Measurements from ENCODE around the gene PATJ. TPM values are rescaled to one million over a fixed set of nuclear protein-coding genes. Genes with fewer than 3 reads are reported as not detected.
"Not testable (repeated sequence)": the region's sequence is repeated elsewhere in the genome, so short reads cannot be mapped to it uniquely, and the experiment has no call there.

PATJ gene
- polyA plus RNA-seq, 1 donor (not counting 4 experiments of a cell fraction or from before 2014, with no cell fraction given): 28.1 TPM

DNA sequence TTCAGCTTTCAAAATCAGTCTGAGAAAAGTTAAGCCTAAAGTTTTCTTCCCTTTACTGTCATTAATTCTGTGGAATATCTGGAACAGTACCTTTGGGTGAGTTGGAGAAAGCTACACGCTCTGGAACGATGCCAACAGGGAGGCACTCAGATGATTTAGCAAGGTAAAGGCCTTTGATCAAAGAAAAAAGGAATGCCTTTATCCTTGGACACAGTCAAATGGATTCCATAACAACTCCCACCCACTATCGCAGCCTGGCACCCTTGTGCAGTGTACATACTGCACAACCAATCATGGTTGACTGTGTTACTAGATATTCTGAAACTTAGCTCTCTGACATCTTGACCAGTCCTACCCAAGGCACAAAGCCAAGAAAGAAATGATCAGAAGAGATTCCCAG is 218.7 kb downstream of the PATJ start:
- Histone ChIP-seq H3K27me3 (ENCODE audit: control insufficient read depth, extremely low read depth, insufficient read depth, low read length) (no peaks in the 10 kb centered on the region), H2AFZ (ENCODE audit: control insufficient read depth, low read length) (no peak overlapping the region), H3K27ac (ENCODE audit: control insufficient read depth, insufficient read depth, low read length) (no peak overlapping the region), H3K9me1 (ENCODE audit: control insufficient read depth, extremely low read depth, insufficient read depth, low read length) (no peaks in the 10 kb centered on the region), H3K4me3 (ENCODE audit: control insufficient read depth in 2 of 3, extremely low read depth in 1 of 3, insufficient read depth in 2 of 3, low read depth in 1 of 3, low read length in 3 of 3) (no peak overlapping the region), H3K4me2 (ENCODE audit: control insufficient read depth, extremely low read depth, insufficient read depth, low read depth, low read length) (no peak overlapping the region), H3K9me3 (ENCODE audit: control insufficient read depth, low read depth, low read length) (no peaks in the 10 kb centered on the region), H3K79me2 (ENCODE audit: control insufficient read depth, insufficient read depth, low read length) (no peaks in the 10 kb centered on the region), H3K9ac (ENCODE audit: control insufficient read depth, extremely low read depth, insufficient read depth, low read length) (no peak overlapping the region), H3K4me1 (ENCODE audit: control insufficient read depth, extremely low read depth, insufficient read depth, low read length) (no peaks in the 10 kb centered on the region), H4K20me1 (ENCODE audit: control insufficient read depth, extremely low read depth, insufficient read depth, low read length) (no peaks in the 10 kb centered on the region), H3K36me3 (ENCODE audit: control insufficient read depth in 2 of 2, extremely low read depth in 1 of 2, insufficient read depth in 2 of 2, low read length in 2 of 2) (no peaks in the 10 kb centered on the region)
- FAIRE-seq (no peak), DNase-seq (ENCODE audit: low read depth, low spot score) (no peak)
- dilution Hi-C loops (cut with MboI; ENCODE audit: extremely low pct_ligation_motif_present, low sequenced_read_pairs): no loop called here
- no peak for TF ChIP-seq CTCF (optimal IDR thresholded peaks at IDR 0.05 in 1 of 3, IDR thresholded peaks at IDR 0.05 in 1 of 3, conservative IDR thresholded peaks at IDR 0.05 in 1 of 3; ENCODE audit: extremely low read depth in 1 of 3, insufficient read depth in 2 of 3, low read length in 3 of 3)
- TF ChIP-seq EZH2 (IDR thresholded peaks at IDR 0.05; ENCODE audit: low read length): no peak

DNA sequence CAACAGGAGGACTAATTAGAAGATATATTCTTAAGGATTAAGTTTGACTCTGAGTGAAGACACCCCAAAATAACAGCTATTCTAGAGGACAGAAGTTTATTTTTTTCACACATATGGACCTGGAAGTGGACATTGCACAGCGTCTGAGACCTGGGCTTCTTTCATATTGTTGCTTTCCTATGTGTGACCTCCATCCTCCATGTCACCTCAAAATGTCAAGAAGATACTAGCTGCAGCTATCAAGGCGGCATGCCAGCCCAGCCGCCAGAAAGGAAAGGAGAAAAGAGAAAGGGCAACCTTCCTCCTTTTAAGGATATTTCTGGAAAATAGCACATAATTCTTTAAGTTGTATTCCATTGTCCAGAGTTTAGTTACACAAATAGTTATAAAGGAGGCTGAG is 220.4 kb downstream of the PATJ start:
- dilution Hi-C loops (cut with MboI; ENCODE audit: extremely low pct_ligation_motif_present, low sequenced_read_pairs): no loop called here
- TF ChIP-seq CTCF (optimal IDR thresholded peaks at IDR 0.05 in 1 of 3, IDR thresholded peaks at IDR 0.05 in 1 of 3, conservative IDR thresholded peaks at IDR 0.05 in 1 of 3; ENCODE audit: extremely low read depth in 1 of 3, insufficient read depth in 2 of 3, low read length in 3 of 3): no peak
- TF ChIP-seq EZH2 (IDR thresholded peaks at IDR 0.05; ENCODE audit: low read length): no peak
- no peaks in the 10 kb centered on the region for H3K27me3 ChIP-seq (ENCODE audit: control insufficient read depth, extremely low read depth, insufficient read depth, low read length)
- H3K4me2 ChIP-seq (ENCODE audit: control insufficient read depth, extremely low read depth, insufficient read depth, low read depth, low read length): no peak overlapping the region
- peaks cover 7% of the 10 kb centered on the region for H3K4me1 ChIP-seq (ENCODE audit: control insufficient read depth, extremely low read depth, insufficient read depth, low read length)
- H3K9me3 ChIP-seq (ENCODE audit: control insufficient read depth, low read depth, low read length): no peaks in the 10 kb centered on the region
- H3K36me3 ChIP-seq (ENCODE audit: control insufficient read depth in 2 of 2, extremely low read depth in 1 of 2, insufficient read depth in 2 of 2, low read length in 2 of 2): no peaks in the 10 kb centered on the region
- FAIRE-seq: no peak
- H3K27ac ChIP-seq (ENCODE audit: control insufficient read depth, insufficient read depth, low read length): no peak overlapping the region
- H3K4me3 ChIP-seq (ENCODE audit: control insufficient read depth in 2 of 3, extremely low read depth in 1 of 3, insufficient read depth in 2 of 3, low read depth in 1 of 3, low read length in 3 of 3): no peak overlapping the region
- no peaks in the 10 kb centered on the region for H3K9me1 ChIP-seq (ENCODE audit: control insufficient read depth, extremely low read depth, insufficient read depth, low read length)
- no peak overlapping the region for H3K9ac ChIP-seq (ENCODE audit: control insufficient read depth, extremely low read depth, insufficient read depth, low read length)
- DNase-seq (ENCODE audit: low read depth, low spot score): no peak
- no peaks in the 10 kb centered on the region for H4K20me1 ChIP-seq (ENCODE audit: control insufficient read depth, extremely low read depth, insufficient read depth, low read length)
- H2AFZ ChIP-seq (ENCODE audit: control insufficient read depth, low read length): no peak overlapping the region
- H3K79me2 ChIP-seq (ENCODE audit: control insufficient read depth, insufficient read depth, low read length): no peaks in the 10 kb centered on the region

DNA sequence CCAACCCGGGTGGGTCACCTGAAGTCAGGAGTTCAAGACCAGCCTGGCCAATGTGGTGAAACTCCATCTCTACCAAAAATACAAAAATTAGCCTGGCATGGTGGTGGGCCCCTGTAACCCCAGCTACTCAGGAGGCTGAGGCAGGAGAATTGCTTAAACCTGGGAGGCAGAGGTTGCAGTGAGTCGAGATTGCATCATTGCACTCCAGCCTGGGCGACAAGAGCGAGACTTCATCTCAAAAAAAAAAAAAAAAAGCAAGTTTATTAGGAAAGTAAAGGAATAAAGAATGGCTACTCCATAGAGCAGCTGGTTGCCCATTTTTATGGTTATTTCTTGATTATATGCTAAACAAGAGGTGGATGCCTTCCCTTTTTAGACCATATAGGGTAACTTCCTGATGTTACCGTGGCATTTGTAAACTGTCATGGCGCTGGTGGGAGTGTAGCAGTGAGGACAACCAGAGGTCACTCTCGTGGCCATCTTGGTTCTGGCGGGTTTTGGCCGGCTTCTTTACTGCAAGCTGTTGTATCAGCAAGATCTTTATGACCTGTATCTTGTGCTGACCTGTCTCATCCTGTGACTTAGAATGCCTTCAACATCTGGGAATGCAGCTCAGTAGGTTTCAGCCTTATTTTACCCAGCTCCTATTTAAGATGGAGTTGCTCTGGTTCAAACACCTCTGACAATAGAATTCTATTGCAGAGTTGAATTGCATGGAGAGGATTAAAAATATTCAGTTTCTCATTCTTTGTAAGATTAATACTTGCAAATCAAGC is 224.4 kb downstream of the PATJ start:
- H3K4me2 ChIP-seq (ENCODE audit: control insufficient read depth, extremely low read depth, insufficient read depth, low read depth, low read length); H4K20me1 ChIP-seq (ENCODE audit: control insufficient read depth, extremely low read depth, insufficient read depth, low read length); H3K9ac ChIP-seq (ENCODE audit: control insufficient read depth, extremely low read depth, insufficient read depth, low read length); H3K4me1 ChIP-seq (ENCODE audit: control insufficient read depth, extremely low read depth, insufficient read depth, low read length); H3K9me3 ChIP-seq (ENCODE audit: control insufficient read depth, low read depth, low read length); H3K27me3 ChIP-seq (ENCODE audit: control insufficient read depth, extremely low read depth, insufficient read depth, low read length); dilution Hi-C loops (cut with MboI; ENCODE audit: extremely low pct_ligation_motif_present, low sequenced_read_pairs); H3K79me2 ChIP-seq (ENCODE audit: control insufficient read depth, insufficient read depth, low read length); H3K36me3 ChIP-seq (ENCODE audit: control insufficient read depth in 2 of 2, extremely low read depth in 1 of 2, insufficient read depth in 2 of 2, low read length in 2 of 2); H3K4me3 ChIP-seq (ENCODE audit: control insufficient read depth in 2 of 3, extremely low read depth in 1 of 3, insufficient read depth in 2 of 3, low read depth in 1 of 3, low read length in 3 of 3); H3K9me1 ChIP-seq (ENCODE audit: control insufficient read depth, extremely low read depth, insufficient read depth, low read length); H2AFZ ChIP-seq (ENCODE audit: control insufficient read depth, low read length); DNase-seq (ENCODE audit: low read depth, low spot score); H3K27ac ChIP-seq (ENCODE audit: control insufficient read depth, insufficient read depth, low read length): not testable (repeated sequence)
- FAIRE-seq: peak; percentile 77

Data from keratinocyte (primary cell).